ENCODE data around the gene COQ10A. TPM values are rescaled to one million over a fixed set of nuclear protein-coding genes. Genes with fewer than 3 reads are reported as not detected.

Gene COQ10A
- total and polyA plus RNA-seq, 2 of the 8 experiments (the other 6 are each of a cell fraction or from before 2014, with no cell fraction given): 21.8 to 42.9 TPM

DNA sequence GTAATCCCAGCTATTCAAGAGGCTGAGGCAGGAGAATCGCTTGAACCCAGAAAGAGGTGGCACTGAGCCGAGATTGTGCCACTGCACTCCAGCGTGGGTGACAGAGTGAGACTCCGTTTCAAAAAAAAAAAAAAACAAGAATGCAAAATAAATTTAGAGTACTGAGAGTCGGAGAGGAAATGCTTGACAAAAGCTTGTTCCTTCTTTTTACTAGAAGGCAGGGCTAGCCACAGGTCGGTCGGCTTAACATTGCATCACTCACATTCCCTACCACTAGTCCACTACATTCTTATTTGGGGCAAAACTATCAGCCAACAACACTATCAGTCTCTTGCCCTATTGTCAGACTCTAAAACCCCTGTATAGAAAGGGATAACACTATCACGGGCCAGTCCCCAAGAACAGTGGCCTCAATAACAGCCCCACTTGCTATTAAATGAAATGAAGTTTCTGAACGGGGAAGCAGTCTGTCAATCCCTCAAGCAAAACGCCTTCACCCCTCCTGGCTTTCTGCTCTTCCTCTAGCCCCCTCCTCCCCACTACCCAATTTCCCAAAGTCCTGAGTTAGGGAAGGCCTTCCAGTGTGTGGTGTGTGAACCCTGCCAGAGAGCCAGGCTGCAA is 46.0 kb upstream of the COQ10A start:
- ChIA-PET POLR2A (ENCODE audit: partially characterized antibody) (interaction anchor here (1.0 to 9.8 kb wide), 26 partner anchors 8 to 415 kb away, joined by 3 to 203 read pairs (median 11); partner anchors contain the start of genes ANKRD52, CNPY2, COQ10A and ESYT1), CTCF (ENCODE audit: partially characterized antibody) (interaction anchor here (0.6 to 4.2 kb wide), 16 partner anchors 7 to 416 kb away, joined by 3 to 89 read pairs (median 13); partner anchors contain the start of genes ANKRD52, COQ10A, SMARCC2 and ZC3H10)
- Histone ChIP-seq H3K9ac (replicated peaks in 1 of 4; ENCODE audit: extremely low read depth in 1 of 4, low read depth in 3 of 4, low read length in 3 of 4) (peak overlapping the region; percentile 66 to 94 (median 74)), H3K23me2 (ENCODE audit: low read depth, low read length) (peaks cover 22% of the 10 kb centered on the region), H3K4ac (replicated peaks; ENCODE audit: insufficient read length, low read depth, low read length) (no peak overlapping the region), H4K91ac (replicated peaks; ENCODE audit: insufficient read length, low read length) (no peak overlapping the region), H3K79me2 (ENCODE audit: control insufficient read depth in 1 of 2, insufficient read depth in 2 of 2, low read length in 2 of 2) (peaks cover 0 to 30% of the 10 kb centered on the region in 2 experiments; a peak in 2 of 4 replicates), H3K4me3 (ENCODE audit: extremely low read depth in 1 of 4, insufficient read depth in 2 of 4, low read depth in 3 of 4, low read length in 4 of 4) (peak overlapping the region; percentile 67 to 94 (median 86)), H2BK120ac (replicated peaks; ENCODE audit: low read depth, low read length) (no peak overlapping the region), H3K18ac (ENCODE audit: extremely low read depth, low read length) (peak overlapping the region; percentile 75; the same call in 1 of the 2 replicates), H3K4me2 (ENCODE audit: insufficient read depth in 1 of 2, low read depth in 2 of 2, low read length in 2 of 2) (peak overlapping the region; percentile 85 to 100), H2BK15ac (ENCODE audit: low read length) (no peak overlapping the region), H3K27me3 (replicated peaks in 1 of 4; ENCODE audit: control insufficient read depth in 3 of 4, extremely low read depth in 1 of 4, insufficient read depth in 3 of 4, low read length in 3 of 4) (no peaks in the 10 kb centered on the region), H3K79me1 (ENCODE audit: low read depth, low read length) (peaks cover 8% of the 10 kb centered on the region), H4K5ac (ENCODE audit: insufficient read length, low read depth, low read length) (no peak overlapping the region), H3K4me1 (replicated peaks in 1 of 4; ENCODE audit: control insufficient read depth in 3 of 4, insufficient read depth in 4 of 4, low read length in 3 of 4) (peaks cover 3 to 13% (median 6%) of the 10 kb centered on the region in 4 experiments; a peak in 6 of 7 replicates), H3K27ac (ENCODE audit: low read depth, low read length) (peak overlapping the region; percentile 86), H3K9me3 (ENCODE audit: insufficient read depth in 2 of 2, low read depth in 1 of 2, low read length in 1 of 2) (no peaks in the 10 kb centered on the region), H3K23ac (ENCODE audit: insufficient read length) (no peak overlapping the region), H3K56ac (replicated peaks; ENCODE audit: insufficient read length, low read depth, low read length) (peak overlapping the region; percentile 33), H3K36me3 (ENCODE audit: control insufficient read depth in 2 of 4, insufficient read depth in 4 of 4, low read length in 3 of 4) (peaks cover 0 to 8% (median 6%) of the 10 kb centered on the region in 4 experiments; a peak in 4 of 8 replicates), H2BK20ac (ENCODE audit: low read length) (no peak overlapping the region), H4K20me1 (replicated peaks in 1 of 2; ENCODE audit: control insufficient read depth in 1 of 2, insufficient read depth in 2 of 2, low read length in 2 of 2) (peaks cover 0 to 4% of the 10 kb centered on the region in 2 experiments), H2AK5ac (ENCODE audit: low read depth, low read length) (peak overlapping the region; percentile 85; the same call in 1 of the 2 replicates), H2BK5ac (ENCODE audit: low read depth, low read length) (peak overlapping the region; percentile 89), H3K14ac (ENCODE audit: insufficient read length) (no peak overlapping the region), H2AFZ (ENCODE audit: low read length) (no peak overlapping the region), H2BK12ac (ENCODE audit: low read depth, low read length) (peak overlapping the region; percentile 71; the same call in 1 of the 2 replicates), H4K8ac (ENCODE audit: extremely low read depth, insufficient read depth, low read length) (no peak overlapping the region)
- 49% methylated on average over 9 of the region's 10 CpGs; no CpG with 5 or more reads in 1 of the 2 experiments for WGBS, 2 experiments (ENCODE audit: extremely low coverage in 1 of 2, insufficient coverage in 1 of 2, insufficient read length in 1 of 2, insufficient replicate concordance in 2 of 2, low coverage in 1 of 2, low lambda C conversion rate in 2 of 2, missing lambda C conversion rate in 1 of 2)
- TF ChIP-seq CEBPB (IDR thresholded peaks at IDR 0.05; ENCODE audit: low read depth, low read length): peak; percentile 81
- TF ChIP-seq KDM5A (IDR thresholded peaks at IDR 0.05; ENCODE audit: low read length): 0 out of 2 replicates have a peak, but pooled peaks have one; percentile 2
- no peak for TF ChIP-seq KDM1A (IDR thresholded peaks at IDR 0.05; ENCODE audit: borderline replicate concordance, low read length)
- no peak for TF ChIP-seq CREB1 (IDR thresholded peaks at IDR 0.05)
- FAIRE-seq (no peak), DNase-seq (ENCODE audit: low read depth in 1 of 2, low spot score in 2 of 2) (no peak)
